RWPE1 (cell line): Measurements from ENCODE around the gene KRCC1.

Experiments
- CTCF ChIA-PET: fragments of 350-600 bp; sonication (Branson Sonifier 250); formaldehyde crosslinking; extraction: SDS; loops from one replicate; lab custom pipeline; 2021; lab: Yijun Ruan, JAX
- POLR2A ChIA-PET: fragments of 400-600 bp; formaldehyde crosslinking; extraction: SDS; loops from one replicate; lab custom pipeline; 2020; ENCODE audit warnings: antibody characterized with exemption; ENCODE audit not compliant: low non-redundant PET; lab: Yijun Ruan, JAX
- DNase-seq: peaks from one replicate; pipeline ENCODE4 v3.0.0; 2012; ENCODE audit warnings: low spot score
- H3K27ac ChIP-seq: fragments of 450-650 bp; 2 replicates; pipeline ENCODE4 v1.5.1; 2017
- TF ChIP-seq, protein P1 (sequence below): fragments of 450-650 bp; conservative IDR thresholded peaks from 2 replicates; pipeline ENCODE4 v1.5.1; 2017; ENCODE audit warnings: low read depth, mild to moderate bottlenecking

The KRCC1 gene

DNA sequence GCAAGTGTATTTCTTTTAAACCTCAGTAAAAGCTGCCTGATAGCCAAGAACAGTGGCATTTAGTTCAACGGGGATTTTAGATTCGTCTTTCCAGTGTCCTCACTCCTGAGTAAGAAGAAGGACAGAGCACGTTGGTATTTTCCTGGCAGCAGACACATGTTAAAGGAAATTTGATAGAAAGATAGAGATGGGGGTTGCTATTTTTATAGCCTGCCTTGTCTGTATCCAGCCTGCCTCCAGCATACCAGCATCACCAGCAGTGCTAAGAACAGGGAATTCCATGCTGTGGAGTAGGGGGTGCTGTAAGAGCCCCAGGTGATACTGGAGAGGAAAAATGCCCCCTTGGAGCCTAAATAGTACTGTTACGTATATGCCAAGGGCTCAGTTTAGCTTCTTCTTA, 11.0 kb upstream of the KRCC1 start:
- CTCF ChIA-PET, result no interaction called here

DNA sequence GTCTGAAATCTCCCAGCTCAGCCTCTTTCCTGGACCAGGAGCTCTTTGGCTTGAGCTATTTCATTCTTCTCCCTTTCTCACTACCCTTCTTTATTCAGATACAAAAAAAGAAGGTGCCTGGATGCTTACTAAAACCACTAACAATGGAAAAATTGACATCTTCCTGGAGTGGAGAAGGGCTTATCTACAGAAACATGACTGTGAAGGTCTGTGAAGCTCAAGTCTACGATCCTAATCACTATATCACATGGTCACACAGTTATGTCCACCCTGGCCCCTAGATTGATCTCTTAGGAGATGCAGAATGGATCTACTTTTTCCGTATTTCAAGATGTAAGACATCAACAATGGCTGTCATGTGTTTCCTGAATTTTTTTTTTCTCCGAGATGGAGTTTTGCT, 5.7 kb upstream of the KRCC1 start:
- TF ChIP-seq, protein P1, sequence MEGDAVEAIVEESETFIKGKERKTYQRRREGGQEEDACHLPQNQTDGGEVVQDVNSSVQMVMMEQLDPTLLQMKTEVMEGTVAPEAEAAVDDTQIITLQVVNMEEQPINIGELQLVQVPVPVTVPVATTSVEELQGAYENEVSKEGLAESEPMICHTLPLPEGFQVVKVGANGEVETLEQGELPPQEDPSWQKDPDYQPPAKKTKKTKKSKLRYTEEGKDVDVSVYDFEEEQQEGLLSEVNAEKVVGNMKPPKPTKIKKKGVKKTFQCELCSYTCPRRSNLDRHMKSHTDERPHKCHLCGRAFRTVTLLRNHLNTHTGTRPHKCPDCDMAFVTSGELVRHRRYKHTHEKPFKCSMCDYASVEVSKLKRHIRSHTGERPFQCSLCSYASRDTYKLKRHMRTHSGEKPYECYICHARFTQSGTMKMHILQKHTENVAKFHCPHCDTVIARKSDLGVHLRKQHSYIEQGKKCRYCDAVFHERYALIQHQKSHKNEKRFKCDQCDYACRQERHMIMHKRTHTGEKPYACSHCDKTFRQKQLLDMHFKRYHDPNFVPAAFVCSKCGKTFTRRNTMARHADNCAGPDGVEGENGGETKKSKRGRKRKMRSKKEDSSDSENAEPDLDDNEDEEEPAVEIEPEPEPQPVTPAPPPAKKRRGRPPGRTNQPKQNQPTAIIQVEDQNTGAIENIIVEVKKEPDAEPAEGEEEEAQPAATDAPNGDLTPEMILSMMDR, result no peak
- ChIA-PET CTCF (interaction anchor here (0.7 to 3.4 kb wide), 7 partner anchors 28 to 290 kb away, joined by 3 to 45 read pairs (median 6); partner anchors contain the start of genes RNU2-63P and THNSL2), POLR2A (no interaction called here)
- no peak overlapping the region for H3K27ac ChIP-seq
- no peak for DNase-seq

More for the DNA sequence above, 11.0 kb upstream of the KRCC1 start:
- DNase-seq, result no peak
- POLR2A ChIA-PET, result no interaction called here
- TF ChIP-seq, protein P1, result no peak
- H3K27ac ChIP-seq, result no peak overlapping the region

DNA sequence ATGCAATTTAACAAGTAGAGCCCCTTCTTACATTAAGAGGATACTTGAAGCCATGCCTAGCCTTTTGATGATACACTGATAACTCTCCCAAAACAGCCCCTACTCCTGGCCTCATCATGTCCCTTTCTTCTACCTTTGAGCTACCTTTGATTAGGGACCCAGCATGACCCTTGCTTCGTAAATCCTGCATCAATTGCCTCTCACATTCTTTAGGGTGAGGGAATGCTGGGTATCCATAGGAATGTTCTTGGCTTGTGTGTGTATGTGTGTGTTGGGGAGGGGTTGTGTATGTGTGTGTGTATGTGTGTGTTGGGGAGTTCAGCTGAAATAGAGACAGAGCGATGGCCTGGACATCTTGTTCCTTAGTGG, 5.3 kb upstream of the KRCC1 start:
- H3K27ac ChIP-seq, result no peak overlapping the region
- TF ChIP-seq, protein P1, result no peak
- ChIA-PET POLR2A (no interaction called here), CTCF (interaction anchor here (0.5 to 3.4 kb wide), 18 partner anchors 11 to 394 kb away, joined by 3 to 45 read pairs (median 4); partner anchors contain the start of genes RNU2-63P and THNSL2)
- DNase-seq, result no peak

DNA sequence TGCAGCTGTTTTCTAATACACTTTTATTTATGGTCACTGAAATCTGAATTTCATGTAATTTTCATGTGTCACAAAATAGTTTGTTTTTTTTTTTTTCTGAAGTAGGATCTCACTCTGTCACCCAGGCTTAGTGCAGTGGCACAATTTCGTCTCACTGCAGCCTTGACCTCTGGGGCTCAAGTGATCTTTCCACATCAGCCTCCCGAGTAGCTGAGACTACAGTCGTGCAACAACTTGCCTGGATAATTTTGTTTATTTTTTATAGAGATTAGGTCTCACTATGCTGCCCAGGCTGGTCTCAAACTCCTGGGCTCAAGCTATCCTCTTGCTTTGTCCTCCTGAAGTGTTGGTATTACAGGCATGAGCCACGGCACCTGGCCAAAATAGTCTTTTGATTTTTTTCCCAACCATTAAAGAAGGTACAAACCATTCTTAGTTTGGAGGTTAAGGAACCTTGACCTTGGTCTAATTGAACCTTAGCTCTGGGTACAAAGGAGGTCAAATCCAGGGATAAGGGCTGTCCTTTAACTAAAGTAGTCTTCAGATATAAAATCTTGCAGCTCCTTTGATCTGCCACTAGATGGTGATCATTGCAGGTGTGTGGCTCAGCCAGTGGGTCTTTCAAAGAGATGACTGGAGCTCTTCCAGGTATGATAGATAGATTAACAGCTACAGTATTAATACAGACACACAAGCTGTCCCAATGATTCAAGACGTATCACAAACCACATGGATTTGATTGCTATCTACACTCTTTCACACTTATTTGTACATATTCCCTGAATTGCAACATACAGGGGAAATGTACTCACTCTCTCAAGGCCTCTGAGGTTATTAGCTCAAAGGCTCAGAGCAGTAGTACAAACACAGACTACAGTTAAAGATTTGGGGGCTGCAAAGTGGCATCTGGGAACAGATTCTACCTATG, 4.7 kb upstream of the KRCC1 start:
- POLR2A ChIA-PET, result no interaction called here
- TF ChIP-seq, protein P1, result peak; percentile 83

DNA sequence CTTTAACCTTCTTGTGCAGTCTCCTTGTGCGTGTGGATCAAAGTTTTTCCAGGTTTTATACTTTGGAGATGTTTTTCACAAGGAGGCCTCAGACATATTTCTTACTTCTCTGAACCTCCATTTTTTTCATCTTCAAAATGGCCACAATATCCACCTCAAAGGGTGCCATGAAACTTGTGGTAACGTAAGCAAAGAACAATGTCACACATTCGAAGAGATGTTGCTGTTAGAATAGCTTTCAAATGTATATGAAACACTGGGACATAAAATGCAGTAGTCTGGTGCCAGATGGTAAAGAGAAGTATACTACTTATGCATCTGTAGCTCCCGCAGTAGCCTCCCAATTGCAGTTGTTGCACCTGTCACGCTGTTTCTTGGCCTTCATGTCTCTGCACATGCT, 2.6 kb upstream of the KRCC1 start:
- DNase-seq, result no peak
- POLR2A ChIA-PET, result no interaction called here
- CTCF ChIA-PET, result no interaction called here
- TF ChIP-seq, protein P1, result no peak
- no peak overlapping the region for H3K27ac ChIP-seq

More for the DNA sequence above, 4.7 kb upstream of the KRCC1 start:
- peak; percentile 71 for DNase-seq
- H3K27ac ChIP-seq, result no peak overlapping the region
- CTCF ChIA-PET, result interaction anchor here (0.5 to 3.4 kb wide), 22 partner anchors 11 to 1125 kb away, joined by 3 to 45 read pairs (median 4); partner anchors contain the start of genes RNU2-63P and THNSL2

DNA sequence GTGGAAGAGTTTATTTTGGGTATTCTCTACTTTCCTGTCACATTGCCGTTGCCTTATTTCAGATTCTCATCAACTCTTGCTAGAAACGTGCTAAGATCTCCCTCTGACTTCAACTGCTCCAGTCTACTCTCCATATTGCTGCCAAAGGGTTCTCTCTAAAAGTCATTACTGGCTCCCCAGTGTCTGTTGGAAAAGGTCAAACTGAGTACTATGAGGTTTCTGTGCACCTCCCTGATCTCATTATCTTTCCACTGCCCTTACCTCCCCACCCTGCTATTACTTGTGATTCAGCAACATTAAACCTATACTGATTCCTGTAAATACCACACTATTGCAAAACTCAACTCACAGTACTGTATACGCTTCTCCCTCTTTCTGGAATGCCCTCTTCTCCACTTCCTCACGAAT, 1.9 kb upstream of the KRCC1 start:
- CTCF ChIA-PET, result no interaction called here
- no peak for DNase-seq
- POLR2A ChIA-PET, result no interaction called here
- H3K27ac ChIP-seq, result no peak overlapping the region
- TF ChIP-seq, protein P1, result no peak
